Astrocyte (in vitro differentiated cells and primary cell): Measurements from ENCODE around the gene WBP1L. TPM values are rescaled to one million over a fixed set of nuclear protein-coding genes. Genes with fewer than 3 reads are reported as not detected.

ENCODE experiments used
- DNase-seq: peaks from one replicate; pipeline ENCODE4 v3.0.0-alpha.2; 2010; ENCODE audit warnings: low read depth
- FAIRE-seq: peaks from 2 replicates; lab custom pipeline; 2011; peaks lifted over from hg19 to GRCh38; lab: Jason Lieb, UNC
- H2AFZ ChIP-seq: 2 replicates; pipeline ENCODE4 v1.6.0; 2012; ENCODE audit warnings: low read depth, low read length, inconsistent platforms
- H3K27ac ChIP-seq: 2 replicates; pipeline ENCODE4 v1.5.1; 2011; ENCODE audit warnings: low read depth, low read length, inconsistent platforms
- H3K27me3 ChIP-seq: 2 replicates; pipeline ENCODE4 v1.6.0; 2011; ENCODE audit warnings: low read length, inconsistent platforms; ENCODE audit not compliant: insufficient read depth
- H3K36me3 ChIP-seq: 2 replicates; pipeline ENCODE4 v1.5.1; 2011; ENCODE audit warnings: low read length, inconsistent platforms; ENCODE audit not compliant: insufficient read depth
- H3K4me1 ChIP-seq: 2 replicates; pipeline ENCODE4 v1.5.1; 2011; ENCODE audit warnings: low read length, inconsistent platforms; ENCODE audit not compliant: insufficient read depth
- H3K4me2 ChIP-seq: 2 replicates; pipeline ENCODE4 v1.6.0; 2012; ENCODE audit warnings: low read length, inconsistent platforms
- H3K4me3 ChIP-seq: 2 replicates; pipeline ENCODE4 v1.5.1; 2011; ENCODE audit warnings: low read depth, mild to moderate bottlenecking, low read length, inconsistent platforms; ENCODE audit not compliant: insufficient read depth
- H3K79me2 ChIP-seq: 2 replicates; pipeline ENCODE4 v1.6.0; 2012; ENCODE audit warnings: mild to moderate bottlenecking, low read length, inconsistent platforms; ENCODE audit not compliant: insufficient read depth
- H3K9ac ChIP-seq: 2 replicates; pipeline ENCODE4 v1.6.0; 2012; ENCODE audit warnings: mild to moderate bottlenecking, low read length, inconsistent platforms
- H3K9me3 ChIP-seq: 2 replicates; pipeline ENCODE4 v1.5.1; 2012; ENCODE audit warnings: low read depth, mild to moderate bottlenecking, low read length, inconsistent platforms; ENCODE audit not compliant: insufficient read depth
- H4K20me1 ChIP-seq: 2 replicates; pipeline ENCODE4 v1.6.0; 2012; ENCODE audit warnings: low read length, inconsistent platforms; ENCODE audit not compliant: insufficient read depth
- H3K27ac Mint-ChIP-seq: one replicate; pipeline ENCODE4 v1.8.0; 2021; ENCODE audit warnings: mild to moderate bottlenecking, mixed read lengths; ENCODE audit not compliant: unreplicated experiment
- H3K27me3 Mint-ChIP-seq: one replicate; pipeline ENCODE4 v1.8.0; 2021; ENCODE audit warnings: low read depth, mixed read lengths; ENCODE audit not compliant: unreplicated experiment
- H3K36me3 Mint-ChIP-seq: one replicate; pipeline ENCODE4 v1.8.0; 2021; ENCODE audit warnings: low read depth, mixed read lengths; ENCODE audit not compliant: unreplicated experiment
- H3K4me1 Mint-ChIP-seq: one replicate; pipeline ENCODE4 v1.8.0; 2021; ENCODE audit warnings: low read depth, mixed read lengths; ENCODE audit not compliant: unreplicated experiment
- H3K4me3 Mint-ChIP-seq: one replicate; pipeline ENCODE4 v1.8.0; 2021; ENCODE audit warnings: mild to moderate bottlenecking, moderate library complexity, mixed read lengths; ENCODE audit not compliant: unreplicated experiment
- H3K9me3 Mint-ChIP-seq: one replicate; pipeline ENCODE4 v1.8.0; 2021; ENCODE audit warnings: mild to moderate bottlenecking, mixed read lengths; ENCODE audit not compliant: unreplicated experiment
- EZH2 ChIP-seq: IDR thresholded peaks from 2 replicates; pipeline ENCODE4 v1.6.1; 2012; ENCODE audit warnings: mild to moderate bottlenecking, low read length, inconsistent platforms; ENCODE audit not compliant: insufficient read depth
- total RNA-seq: library from RNA; stranded (reverse); gene quantifications from 2 replicates; pipeline ENCODE4 v1.2.1, GENCODE V29; 2021
- TF ChIP-seq, protein P1 (sequence below): IDR thresholded peaks from 2 replicates; pipeline ENCODE4 v1.5.1; 2011; ENCODE audit warnings: low read depth, mild to moderate bottlenecking, inconsistent platforms, low read length, moderate library complexity; ENCODE audit not compliant: insufficient read depth

The WBP1L gene
- total RNA-seq, 1 donor from 2014 or later, result 73.6 TPM

DNA sequence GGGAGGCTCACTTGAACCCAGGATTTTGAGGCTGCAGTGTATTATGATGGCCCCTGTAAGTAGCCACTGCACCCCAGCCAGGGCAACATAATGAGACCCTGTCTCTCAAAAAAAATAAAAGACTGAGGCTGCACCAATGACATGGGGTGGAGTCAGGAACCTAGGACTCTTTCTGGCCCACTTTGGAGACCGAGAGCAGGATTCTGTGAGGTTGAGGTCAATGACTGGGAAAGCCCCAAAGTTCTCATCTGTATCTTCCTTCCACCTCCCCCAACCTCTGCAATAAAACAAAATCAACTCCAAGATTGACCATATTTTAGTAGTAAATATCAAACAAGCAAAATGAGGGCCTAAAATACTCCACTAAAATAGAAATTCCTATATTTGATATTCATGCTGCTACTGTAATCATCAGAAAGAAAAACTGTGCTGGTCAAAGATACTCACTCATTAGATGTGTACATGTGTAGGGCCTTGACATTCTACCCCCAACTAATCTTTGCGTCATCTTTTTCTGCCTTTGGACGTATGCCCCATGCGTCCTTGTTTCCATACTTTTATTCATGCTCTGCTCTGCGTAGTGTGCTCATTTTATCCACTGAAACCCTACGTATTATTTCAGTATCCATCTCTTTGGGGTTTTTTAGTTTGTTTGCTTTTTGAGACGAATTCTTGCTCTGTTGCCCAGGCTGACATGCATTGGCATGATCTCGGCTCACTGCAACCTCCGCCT lies 23.8 kb downstream of the WBP1L start:
- Histone ChIP-seq H3K9ac (no peak overlapping the region), H3K4me3 (no peak overlapping the region), H3K79me2 (peaks cover 36% of the 10 kb centered on the region), H3K36me3 (no peaks in the 10 kb centered on the region), H3K4me2 (no peak overlapping the region), H3K27ac (no peak overlapping the region), H4K20me1 (peaks cover 52% of the 10 kb centered on the region), H3K9me3 (no peaks in the 10 kb centered on the region), H3K4me1 (peaks cover 5% of the 10 kb centered on the region), H2AFZ (no peak overlapping the region), H3K27me3 (no peaks in the 10 kb centered on the region)
- Mint-ChIP-seq H3K4me3 (no peak overlapping the region), H3K27me3 (no peaks in the 10 kb centered on the region), H3K27ac (no peak overlapping the region), H3K36me3 (peaks cover 17% of the 10 kb centered on the region), H3K4me1 (peaks cover 58% of the 10 kb centered on the region), H3K9me3 (no peaks in the 10 kb centered on the region)
- no peak for TF ChIP-seq EZH2
- TF ChIP-seq, protein P1, sequence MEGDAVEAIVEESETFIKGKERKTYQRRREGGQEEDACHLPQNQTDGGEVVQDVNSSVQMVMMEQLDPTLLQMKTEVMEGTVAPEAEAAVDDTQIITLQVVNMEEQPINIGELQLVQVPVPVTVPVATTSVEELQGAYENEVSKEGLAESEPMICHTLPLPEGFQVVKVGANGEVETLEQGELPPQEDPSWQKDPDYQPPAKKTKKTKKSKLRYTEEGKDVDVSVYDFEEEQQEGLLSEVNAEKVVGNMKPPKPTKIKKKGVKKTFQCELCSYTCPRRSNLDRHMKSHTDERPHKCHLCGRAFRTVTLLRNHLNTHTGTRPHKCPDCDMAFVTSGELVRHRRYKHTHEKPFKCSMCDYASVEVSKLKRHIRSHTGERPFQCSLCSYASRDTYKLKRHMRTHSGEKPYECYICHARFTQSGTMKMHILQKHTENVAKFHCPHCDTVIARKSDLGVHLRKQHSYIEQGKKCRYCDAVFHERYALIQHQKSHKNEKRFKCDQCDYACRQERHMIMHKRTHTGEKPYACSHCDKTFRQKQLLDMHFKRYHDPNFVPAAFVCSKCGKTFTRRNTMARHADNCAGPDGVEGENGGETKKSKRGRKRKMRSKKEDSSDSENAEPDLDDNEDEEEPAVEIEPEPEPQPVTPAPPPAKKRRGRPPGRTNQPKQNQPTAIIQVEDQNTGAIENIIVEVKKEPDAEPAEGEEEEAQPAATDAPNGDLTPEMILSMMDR, result no peak
- no peak for FAIRE-seq
- no peak for DNase-seq

DNA sequence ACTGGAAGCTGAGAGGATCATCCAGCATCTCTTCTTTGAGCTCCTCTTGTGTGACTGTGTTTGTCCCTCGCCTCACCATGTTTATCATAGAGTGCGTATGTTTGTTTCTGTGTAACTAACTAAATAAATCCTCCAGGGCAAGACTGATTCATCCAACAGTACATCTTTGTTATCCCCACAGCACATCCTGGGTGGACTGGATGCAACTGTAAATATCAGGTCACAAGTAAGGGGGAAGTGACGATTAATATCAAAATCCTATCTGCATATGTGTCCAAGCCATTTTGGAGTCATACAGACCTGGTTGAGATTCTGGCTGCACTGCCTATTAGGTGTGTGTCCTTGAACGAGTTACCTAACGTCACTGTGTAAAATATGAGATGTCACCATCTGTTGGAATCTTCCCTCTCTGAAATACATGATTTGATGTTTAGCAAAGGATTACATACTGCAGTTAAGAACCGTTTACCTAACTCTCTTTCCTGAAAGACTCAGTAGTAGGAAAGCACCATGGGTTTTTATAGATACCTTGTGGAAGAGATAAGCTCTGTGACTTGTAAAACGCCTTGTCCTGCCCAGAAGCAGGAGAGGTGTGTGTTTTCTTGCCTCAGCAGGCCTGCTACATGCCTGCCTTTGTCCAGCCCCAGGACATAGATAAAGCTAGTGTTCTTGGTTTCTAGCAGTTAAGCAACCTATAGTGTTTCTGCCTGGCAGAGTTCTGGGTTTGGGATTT lies 25.8 kb downstream of the WBP1L start:
- peaks cover 64% of the 10 kb centered on the region for H3K4me1 Mint-ChIP-seq
- peaks cover 43% of the 10 kb centered on the region for H3K79me2 ChIP-seq
- no peak for FAIRE-seq

More for the DNA sequence above, 25.8 kb downstream of the WBP1L start:
- TF ChIP-seq EZH2, result no peak
- TF ChIP-seq, protein P1, result no peak
- no peaks in the 10 kb centered on the region for H3K9me3 ChIP-seq
- Mint-ChIP-seq H3K27ac (no peak overlapping the region), H3K4me3 (no peak overlapping the region), H3K36me3 (peaks cover 10% of the 10 kb centered on the region), H3K27me3 (no peaks in the 10 kb centered on the region), H3K9me3 (no peaks in the 10 kb centered on the region)
- no peak overlapping the region for H3K9ac ChIP-seq
- H3K4me1 ChIP-seq, result peaks cover 22% of the 10 kb centered on the region
- no peaks in the 10 kb centered on the region for H3K27me3 ChIP-seq
- H2AFZ ChIP-seq, result no peak overlapping the region
- no peak for DNase-seq
- no peak overlapping the region for H3K27ac ChIP-seq
- H3K4me2 ChIP-seq, result no peak overlapping the region
- no peaks in the 10 kb centered on the region for H3K36me3 ChIP-seq
- no peak overlapping the region for H3K4me3 ChIP-seq
- peaks cover 44% of the 10 kb centered on the region for H4K20me1 ChIP-seq
